Measurements from ENCODE around the gene ASXL1.

ASXL1 gene

DNA sequence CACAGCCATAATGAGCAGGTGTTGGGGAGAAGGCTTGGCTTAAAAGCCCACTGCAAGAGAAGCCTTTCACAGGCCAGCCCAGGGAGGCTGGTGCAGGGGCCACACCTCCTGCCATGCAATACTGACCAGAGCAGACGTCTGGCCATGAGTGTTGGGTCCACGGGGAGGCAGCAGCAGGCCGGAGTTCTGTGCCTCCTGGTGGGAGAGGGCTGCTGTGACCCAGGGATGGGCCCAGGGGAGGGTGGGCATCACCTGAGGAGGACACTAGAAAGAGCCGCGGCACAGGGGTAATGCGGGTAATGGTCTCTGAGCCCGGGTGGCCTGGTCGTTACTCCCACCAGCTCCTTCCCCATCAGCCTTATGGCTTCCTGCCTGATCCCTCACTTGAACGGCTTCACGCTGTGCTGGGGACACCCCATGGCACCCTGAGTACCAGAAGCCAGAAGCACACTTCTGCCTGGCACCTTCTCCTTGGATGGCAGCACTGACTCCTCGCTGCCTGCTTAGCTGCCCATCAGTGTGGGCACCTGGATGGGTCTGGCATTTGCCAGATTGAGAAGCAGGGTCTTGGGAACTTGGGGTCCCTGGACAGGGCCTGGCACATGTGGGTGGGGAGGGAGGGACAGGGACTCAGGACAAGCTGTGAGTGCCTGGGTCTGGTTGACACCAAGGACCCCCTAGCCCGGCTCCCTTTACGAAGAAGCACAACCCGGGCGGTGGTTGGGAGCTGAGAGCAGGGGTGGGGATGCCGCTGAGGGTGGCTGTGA lies 108.8 kb downstream of the ASXL1 start:
- DNase-seq (ENCODE audit: low read depth) = no peak

DNA sequence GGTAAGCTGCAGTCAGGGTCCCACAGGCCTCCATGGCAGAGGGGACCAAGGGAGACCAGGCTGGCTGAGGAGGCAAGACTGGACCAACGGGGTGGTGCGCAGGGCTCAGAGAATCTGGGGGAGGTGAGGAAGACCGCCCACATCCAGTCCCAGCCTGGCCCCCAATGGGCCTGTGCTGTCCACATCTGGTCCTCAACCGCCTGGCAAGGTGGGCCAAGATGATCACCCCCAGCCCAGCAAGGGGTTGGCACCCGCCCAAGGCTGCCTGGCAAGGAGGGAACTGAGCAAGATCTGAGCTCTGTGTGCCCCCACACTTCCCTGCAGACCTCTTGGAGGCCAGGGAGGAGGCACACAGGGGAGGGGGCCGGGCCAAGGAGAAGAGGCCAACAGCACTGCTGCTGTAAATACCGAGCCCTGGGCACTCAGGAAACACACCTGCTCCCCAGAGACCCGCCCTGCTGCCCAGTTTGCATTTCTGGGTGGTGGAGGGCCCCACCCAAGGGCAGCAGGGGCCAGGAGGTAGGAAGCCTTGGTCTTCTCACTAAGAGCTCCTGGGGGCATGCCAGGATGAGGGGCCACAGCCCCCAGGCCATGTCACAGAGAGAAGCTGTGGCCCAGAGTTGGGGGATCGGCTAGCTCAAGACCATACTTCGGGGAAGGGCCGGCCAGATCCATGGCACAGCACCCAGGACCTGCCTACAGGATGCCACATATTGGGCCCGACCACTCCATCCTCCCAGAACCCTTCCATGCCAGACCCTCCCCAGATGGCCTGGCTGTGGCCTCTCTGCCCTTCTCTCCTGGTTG lies 109.6 kb downstream of the ASXL1 start:
- no peak for DNase-seq (ENCODE audit: low read depth)

DNA sequence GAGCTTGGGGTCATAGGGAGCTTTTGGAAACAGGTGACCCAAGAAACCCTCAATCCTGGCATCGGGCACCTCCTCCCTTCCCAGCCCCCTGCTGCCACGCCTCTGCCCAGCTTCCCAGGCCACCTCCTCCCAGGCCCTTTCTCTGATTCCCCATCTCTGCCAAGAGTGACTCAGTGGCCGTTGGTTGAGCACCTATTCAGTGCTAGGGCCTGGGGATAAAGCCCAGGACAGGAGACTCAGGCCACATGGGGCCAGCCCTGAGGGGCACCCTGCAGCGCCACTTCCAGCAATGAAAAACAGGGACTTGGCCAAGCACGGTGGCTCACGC lies 110.1 kb downstream of the ASXL1 start:
- no peak for DNase-seq (ENCODE audit: low read depth)

DNA sequence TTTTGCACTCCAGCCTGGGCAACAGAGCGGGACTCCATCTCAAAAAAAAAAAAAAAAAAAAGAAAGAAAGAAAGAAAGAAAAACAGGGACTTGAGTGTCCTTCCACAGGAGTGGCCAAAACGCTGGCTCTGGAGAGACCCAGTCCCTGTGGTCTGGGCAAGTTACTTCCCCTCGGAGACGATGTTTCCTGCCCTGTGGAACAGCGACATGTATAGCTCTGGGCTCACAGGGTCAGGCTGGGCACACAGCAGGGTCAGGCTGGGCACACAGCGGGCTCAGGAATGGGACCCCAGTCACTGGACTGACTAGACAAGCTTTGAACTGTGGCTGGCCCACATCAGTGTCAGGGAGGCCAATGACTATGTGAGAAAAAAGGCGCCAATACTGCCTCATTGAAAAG lies 110.7 kb downstream of the ASXL1 start:
- no peak for DNase-seq (ENCODE audit: low read depth)

DNA sequence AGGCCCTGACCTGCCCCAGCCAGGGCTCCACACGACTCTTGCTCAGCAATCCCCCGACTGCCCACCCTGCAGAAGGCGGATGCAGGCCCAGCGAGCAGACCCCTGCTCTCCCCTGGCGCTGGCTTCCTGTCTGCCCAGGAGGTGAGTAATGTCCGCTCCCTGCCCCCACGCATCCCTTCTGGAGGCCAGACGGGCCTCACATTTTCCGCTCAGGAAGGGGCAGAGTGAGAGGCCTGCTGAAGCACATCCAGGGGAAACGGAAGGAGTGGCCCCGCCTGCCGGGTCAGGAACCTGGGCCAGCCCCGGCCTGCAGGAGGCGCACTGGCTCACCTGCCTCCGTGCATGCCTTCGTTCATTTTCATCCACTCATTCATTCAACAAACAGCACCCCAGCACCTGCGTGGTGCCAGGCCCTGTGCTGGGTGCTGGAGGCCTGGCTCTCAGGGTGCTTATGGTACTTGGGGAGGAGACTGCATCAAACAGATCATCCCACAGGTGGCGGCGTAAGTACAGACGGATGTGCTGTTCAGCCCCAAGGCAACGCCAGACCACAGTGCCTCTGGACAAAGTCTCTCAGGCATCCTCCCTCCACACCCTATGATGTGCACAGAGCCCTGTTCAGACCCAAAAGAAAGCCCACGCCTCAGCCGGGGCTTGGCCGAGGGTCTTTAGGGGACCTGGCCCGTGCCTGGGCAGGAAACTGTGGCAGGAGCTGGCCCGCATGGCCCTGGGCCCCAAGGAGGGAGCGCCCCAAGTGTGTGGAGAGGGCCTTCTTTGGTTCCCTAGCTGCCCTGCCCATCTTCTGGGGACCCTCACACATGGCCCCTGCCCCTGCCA lies 112.1 kb downstream of the ASXL1 start:
- no peak for DNase-seq (ENCODE audit: low read depth)

DNA sequence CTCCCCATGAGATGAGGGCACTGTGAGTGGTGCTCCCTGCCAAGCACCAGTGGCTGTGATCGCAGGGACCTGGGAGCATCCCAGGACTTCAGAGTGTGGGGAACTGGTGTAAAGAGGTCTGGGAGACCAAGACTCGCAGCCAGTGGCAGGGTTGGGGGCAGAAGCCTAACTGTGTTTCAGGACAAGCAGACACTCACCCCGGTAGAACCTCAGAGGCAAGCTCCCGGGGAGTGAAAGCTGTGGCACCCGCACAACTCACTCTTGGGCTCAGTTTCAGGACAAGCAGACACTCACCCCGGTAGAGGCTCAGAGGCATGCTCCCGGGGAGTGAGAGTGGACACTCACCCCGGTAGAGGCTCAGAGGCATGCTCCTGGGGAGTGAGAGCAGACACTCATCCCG lies 112.8 kb downstream of the ASXL1 start:
- no peak for DNase-seq (ENCODE audit: low read depth)

DNA sequence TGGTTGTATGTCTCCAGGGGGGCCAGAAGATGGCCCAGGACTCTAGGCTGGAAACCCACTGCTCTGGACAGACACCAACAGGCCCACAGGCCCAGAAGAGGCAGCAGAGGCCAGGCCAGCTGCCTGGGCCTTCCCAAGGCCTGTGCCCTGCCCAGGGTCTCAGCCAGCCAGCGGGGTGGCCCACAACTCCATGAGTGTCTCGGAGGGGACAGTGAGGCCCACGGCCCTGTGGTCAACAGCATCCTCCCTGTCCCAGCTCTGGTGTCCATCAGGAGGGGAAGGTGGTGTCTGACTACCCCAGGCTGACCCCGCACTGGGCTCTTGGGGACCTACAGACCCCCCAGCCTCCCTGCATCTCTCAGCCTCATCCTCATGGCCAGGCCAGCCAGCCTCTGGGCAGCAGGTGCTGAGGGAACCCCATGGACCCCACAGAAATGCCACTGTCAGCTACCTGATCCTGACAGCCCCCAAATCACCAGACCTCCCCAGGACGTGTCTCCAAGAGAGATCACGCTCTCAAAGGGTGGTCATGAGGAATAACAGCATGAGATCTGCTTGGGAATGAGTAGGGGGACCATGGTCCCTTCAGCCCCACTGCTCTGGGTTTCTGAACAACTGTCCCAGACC lies 114.6 kb downstream of the ASXL1 start:
- no peak for DNase-seq (ENCODE audit: low read depth)

DNA sequence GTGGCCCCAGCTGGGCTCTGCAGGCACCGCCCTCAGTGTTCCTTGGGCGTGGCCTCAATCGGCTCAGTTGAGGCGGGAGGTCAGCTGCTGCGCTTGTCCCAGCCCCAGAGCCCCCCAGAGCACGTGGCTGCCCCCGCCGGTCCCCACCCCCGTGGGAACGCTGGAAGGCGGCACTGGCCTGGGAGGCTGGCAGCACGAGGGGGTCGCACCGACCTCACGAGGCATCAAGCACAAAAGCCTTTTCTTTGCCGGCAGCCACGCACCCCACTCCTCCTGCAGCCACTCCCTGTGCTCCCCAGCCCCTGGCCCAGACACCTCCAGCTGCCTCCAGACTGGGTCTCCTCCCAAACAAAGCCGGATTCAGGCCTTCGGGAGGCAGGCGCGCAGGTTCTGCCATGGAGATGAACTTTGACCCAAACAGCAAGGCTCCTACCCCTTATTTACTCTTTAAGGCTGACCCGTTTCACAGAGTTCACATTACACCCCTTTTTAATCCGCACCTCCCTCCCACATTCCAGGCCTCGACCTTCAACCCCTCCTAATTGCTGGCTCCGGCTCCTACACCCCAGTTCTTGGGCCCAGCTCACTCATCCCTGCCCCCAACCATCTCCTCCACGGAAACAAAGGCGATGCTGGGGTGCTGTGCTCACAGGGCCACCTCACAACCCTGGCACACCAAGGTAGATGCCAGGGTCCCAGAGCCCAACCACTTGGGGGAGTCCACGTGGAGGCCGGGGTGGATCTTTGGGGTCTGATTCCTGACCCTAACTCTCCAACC lies 115.3 kb downstream of the ASXL1 start:
- no peak for DNase-seq (ENCODE audit: low read depth)

DNA sequence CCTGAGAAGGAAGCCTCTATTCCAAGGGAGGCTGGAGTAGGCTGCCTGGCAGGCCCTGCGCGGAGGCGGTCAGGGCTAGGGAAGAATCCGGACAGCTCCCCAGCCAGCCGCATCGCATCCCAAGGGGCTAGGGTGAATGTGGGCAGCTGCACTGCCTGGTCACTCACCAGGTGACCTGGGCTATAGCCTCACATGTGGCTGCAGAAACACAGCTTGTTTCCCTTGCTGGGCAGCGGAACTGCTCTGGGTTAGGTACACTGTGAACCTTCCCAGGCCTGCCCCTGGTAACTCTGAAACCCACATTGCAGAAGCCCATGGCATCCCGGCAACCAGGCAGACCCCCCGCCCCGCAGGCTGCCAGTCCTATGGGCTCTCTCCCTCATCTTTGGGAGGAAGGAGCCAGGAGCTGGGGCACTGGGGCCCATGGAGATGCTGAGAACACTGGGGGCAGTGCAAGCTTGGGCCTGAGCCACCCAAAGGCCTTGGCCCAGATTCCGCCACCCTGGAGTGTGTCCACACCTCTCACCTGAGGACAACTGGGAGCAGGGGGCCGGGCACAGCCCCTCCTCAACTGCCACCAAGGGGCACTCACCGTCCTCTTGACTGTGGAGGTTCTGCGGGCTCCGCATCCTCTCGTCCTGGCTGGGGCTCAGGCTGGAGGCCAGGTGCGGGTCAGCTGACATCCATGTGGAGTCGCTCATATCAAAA lies 116.0 kb downstream of the ASXL1 start:
- DNase-seq (ENCODE audit: low read depth) = no peak

DNA sequence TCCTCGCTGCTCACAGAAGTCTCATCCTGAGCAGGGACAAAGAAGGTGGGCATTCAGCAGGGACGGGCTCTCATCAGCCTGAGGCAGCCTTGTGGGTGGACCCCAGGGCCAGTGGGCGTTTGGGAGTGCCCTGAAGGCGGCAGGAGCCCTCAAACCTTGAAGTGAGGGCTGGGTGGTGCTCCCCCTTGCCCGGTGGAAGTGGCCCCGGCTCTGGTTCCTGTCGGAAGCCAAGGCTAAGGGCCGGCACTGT lies 116.5 kb downstream of the ASXL1 start:
- no peak for DNase-seq (ENCODE audit: low read depth)

DNA sequence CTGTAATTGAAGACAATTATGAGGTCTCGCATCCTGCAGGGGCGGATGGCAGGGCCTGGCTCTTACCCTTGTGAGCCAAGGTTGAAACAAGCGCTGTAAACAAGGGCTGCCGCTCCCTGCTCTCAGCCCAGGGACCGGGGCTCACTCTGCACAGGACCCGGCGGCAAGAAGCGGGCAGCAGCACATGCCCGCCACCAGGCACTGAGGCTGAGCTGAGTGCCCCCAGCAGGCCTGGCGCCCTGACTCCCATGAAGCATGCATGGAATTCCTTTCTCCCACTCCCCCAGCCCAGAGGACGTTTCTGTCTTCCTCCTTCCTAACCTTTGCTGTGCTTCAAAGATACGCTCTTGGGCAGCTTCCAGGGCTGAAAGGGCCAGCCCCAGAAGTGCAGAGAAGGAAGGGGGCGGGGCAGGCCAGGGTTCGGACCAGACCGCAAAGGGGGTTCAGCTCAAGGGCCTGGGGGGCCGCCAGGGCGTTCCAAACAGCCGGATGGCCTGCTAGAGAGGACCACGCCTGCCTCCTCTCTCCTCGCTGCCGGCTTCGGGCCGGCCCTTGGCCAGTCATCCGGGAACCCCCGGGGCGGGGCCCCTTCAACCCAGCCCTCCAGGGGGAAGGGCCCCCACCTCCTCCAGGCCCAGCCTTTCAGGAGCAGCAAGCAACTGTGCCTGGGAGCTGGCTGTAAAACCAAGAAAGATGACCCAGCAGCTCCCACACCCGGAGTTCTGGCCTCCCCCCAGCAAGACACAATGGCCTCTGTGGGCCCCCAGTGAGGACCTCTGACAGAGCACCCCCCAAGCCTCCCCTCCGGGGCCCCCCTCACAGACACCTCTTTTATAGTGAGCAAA lies 117.1 kb downstream of the ASXL1 start:
- no peak for DNase-seq (ENCODE audit: low read depth)

DNA sequence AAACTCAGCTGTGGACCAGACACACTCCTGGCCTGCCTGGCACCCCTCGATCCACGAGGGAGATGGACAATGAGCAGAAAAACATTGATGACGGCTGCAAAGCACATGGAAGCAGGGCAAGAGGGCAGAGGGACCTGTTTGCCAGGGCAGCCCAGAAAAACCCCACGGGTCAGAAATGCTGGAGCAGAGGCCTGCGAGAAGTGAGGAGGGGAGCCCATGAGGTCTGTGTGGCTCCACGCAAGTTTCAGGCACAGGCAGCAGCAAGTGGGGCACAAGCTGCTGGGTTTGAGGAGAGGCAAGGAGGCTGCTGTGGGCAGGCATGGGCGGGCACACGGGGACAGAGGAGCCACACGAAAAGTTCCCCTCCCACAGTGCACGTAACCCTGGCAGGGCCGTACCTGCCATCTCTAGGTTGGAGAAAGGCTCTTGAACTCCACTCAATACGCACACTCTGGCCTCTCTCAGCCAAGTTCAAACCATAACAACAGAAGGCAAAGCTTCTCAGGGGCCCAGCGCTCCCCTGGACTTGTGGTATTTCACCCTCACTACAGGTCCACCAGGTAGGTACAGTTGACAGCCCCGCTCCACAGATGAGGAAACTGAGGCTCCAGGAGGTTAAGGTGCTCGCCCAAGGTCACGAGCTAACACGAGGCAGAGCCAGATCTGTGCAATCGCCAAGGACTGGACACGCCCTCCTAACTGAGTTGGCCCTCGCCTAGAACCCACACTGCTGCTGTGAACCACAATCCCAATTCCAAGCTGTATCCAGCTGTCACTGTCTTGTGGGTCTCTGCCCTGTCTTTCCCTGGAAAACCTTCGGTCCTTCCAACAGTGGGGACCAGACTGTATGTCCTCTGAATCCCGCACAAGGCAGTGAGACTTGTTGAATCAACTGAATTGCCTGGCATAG lies 118.8 kb downstream of the ASXL1 start:
- DNase-seq (ENCODE audit: low read depth) = no peak

DNA sequence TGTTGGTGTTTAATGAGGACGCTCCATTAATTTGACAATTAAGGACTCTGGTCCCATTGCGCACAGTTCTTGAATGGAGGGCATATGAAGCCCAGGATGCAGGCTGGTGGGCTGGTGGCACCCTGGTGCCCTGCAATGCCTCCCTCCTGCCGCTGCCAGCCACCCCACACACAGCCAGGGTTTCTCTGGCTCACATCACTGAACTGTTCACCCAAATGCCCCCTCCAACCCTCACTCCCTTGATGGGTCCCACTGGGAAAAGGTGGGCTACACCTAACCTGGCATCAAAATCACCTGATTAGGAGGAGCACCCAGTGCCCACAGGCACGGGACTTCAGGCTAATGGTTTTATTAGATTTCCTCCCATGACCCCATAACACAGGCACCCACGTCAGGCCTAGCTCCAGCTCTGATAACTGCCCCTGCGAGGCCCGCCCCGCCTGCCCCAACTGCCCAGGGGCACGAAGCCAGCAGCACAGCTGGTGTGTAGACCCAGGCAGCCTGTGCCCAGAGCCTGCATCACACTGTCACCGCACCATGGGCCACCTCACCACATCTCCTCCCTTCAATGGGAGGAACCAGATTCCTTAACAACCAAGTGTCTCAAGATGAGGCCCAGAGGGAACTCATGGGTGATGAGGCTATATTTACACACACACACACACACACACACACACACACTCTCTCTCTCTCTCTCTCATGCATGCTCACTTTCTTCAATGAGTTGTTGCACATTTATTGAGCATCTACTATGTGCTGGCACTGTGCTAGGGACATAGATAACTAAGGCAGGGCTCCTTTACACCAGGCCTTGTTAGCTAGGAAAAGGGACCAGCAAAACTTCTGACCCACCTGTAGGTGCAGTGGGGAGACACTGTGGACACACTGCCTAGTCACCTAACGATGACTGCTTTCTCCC lies 119.7 kb downstream of the ASXL1 start:
- DNase-seq (ENCODE audit: low read depth) = no peak

DNA sequence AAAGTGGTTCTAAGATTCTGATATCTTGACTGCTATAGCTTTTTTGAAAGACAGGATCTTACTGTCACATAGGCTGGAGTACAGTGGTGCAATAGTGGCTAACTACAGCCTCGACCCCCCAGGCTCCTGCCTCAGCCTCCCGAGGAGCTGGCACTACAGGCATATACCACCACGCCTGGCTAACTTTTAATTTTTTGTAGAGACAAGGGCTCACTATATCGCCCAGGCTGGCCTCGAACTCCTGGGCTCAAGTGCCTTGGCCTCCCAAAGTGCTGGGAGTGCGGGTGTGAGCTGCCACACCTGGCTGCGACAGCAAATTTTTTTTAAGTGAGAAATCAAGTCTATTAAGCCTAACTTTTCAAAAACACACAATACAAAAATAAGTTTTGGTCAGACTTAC lies 120.4 kb downstream of the ASXL1 start:
- DNase-seq (ENCODE audit: low read depth) = no peak

DNA sequence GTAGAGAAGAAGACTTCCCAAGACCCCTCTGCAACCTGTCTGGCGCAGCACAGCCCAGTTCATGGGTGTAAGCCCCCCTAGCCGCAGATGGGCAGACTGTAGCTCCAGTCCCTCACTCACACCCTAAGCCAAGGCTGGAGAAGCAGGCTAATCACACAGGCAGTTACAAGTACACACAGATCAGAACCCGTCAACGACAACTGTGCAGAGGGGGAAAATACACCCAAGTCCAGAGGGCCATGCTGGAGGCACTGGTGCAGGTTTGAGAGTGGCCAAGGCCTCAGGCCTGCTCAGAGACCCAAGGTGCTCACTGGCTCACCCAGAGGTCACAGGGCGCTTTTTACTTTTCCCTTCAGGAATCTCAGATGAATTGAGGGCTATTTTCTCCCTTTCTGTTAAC lies 120.9 kb downstream of the ASXL1 start:
- DNase-seq (ENCODE audit: low read depth) = no peak

DNA sequence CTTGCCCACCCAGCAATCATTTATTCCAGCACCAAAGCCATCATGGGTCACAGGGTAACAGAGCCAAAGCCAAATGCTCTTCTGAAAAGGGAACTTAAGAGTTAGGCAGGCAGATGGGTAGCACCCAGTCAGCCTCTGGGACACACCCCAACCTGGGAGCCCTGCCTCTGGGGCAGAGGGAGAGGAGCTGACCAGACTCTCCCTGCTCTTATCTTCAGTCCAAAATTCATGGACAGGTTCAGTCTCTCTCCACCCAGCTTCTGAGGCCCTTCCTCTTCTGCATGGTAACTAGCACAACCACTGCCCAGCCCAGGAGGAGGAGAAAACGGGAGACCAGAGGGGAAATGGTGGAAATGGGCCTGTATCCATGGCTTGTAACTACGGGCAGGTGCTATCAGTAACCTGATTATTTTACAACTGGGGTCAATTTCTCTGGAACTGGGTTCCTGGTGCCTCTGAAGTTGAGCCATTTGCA lies 121.6 kb downstream of the ASXL1 start:
- no peak for DNase-seq (ENCODE audit: low read depth)

DNA sequence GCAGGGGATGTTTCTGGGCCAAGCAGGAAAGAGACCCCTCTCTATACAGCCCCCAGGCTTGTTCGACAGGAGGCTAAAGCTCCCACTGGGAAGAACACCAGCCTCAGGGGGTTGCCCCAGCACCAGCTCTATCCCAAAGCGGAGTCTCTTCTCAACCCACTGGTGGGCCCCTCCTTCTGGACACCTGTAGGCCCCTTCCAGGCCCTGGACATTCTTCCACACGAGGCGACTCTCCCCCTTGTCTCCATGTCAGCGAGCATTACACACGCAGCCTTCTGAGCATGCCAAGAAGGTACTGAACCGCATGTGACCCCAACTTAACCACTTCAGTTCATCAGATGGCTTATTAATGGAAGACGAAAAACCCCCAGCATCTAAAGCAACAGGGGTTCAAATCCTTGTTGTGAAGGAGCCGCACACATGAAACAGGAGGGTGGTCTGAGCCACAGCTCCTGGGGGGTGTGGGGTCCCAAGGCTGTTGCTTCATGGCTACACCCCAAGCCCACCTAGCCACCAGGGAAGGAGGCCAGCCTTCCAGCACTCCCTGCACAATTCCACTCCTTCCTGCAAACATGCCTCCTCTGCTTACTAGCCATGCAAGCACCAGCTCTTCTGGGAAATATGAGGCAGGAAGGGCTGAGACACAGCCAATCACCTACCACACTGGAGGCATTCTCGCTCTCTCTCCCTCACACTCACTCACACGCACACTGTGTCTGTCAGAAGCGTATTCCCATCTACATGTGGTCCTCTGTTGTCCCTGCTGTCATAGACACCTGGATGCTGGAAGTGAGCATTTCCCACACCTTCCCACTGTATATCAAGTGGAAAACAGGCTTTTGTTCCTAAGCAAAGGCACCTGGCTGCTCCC lies 122.5 kb downstream of the ASXL1 start:
- no peak for DNase-seq (ENCODE audit: low read depth)

All from activated T-cell treated with anti-CD3 and anti-CD28 coated beads for 1 hour (primary cell).